ENCODE measurements around the gene NDFIP1. TPM values are rescaled to one million over a fixed set of nuclear protein-coding genes. Genes with fewer than 3 reads are reported as not detected.
"Not testable (repeated sequence)": the region's sequence is repeated elsewhere in the genome, so short reads cannot be mapped to it uniquely, and the experiment has no call there.

The NDFIP1 gene
- total and polyA plus RNA-seq, 2 of the 4 experiments (the other 2 are of a cell fraction) = 7.7 to 15.4 TPM

GRCh38 chr5:142087920-142088679, 20.5 kb upstream of the NDFIP1 start:
- no TSS peak for BruUV-seq (replicated peaks)
- in situ Hi-C loops (cut with MboI; ENCODE audit: low sequenced_read_pairs) = no loop called here
- dilution Hi-C loops (cut with HindIII; ENCODE audit: low sequenced_read_pairs, unreplicated experiment) = no loop called here

DNA sequence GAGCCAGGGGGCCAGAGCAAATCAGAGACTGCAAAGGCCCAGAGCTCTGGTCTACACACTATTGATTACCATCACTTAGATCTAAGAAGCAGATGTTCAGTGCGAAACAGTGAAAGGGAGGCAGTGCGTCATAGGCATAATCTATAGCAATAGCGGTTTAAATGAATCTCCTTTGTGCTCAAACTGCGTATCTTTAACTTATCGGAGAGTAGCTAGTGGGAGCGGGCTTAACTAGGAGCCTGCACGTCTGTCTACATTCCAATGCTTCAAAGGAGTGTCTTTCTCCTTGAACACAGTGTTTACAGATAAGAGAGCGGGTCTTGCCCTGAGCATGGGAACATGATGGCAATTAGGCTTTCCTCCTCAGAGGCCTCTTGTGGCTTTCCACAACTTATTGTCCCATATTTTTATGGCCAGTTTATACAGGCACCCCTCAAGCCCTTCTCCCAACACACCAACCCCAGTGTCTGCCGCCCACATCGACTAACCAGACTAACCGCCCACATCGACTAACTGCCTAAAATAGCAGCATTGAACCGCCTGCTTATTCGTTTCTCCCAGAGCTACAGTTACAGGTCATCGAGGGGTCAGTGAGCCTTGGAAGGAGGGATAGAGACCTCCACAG, 19.6 kb upstream of the NDFIP1 start:
- H3K23ac ChIP-seq (ENCODE audit: low read depth, low read length); intact Hi-C loops (cut with micrococcal nuclease); H3K18ac ChIP-seq (ENCODE audit: low read depth, low read length); ATAC-seq (ENCODE audit: low read depth); H3K14ac ChIP-seq (replicated peaks; ENCODE audit: low read depth, low read length); POLR2A ChIA-PET (ENCODE audit: unreplicated experiment); H3K4ac ChIP-seq (ENCODE audit: low read depth, low read length); H3K56ac ChIP-seq (ENCODE audit: extremely low read depth, insufficient read depth, low read length); H2AK5ac ChIP-seq (ENCODE audit: low read depth, low read length); H3K79me1 ChIP-seq (ENCODE audit: low read depth in 1 of 2, low read length in 2 of 2); H2AK9ac ChIP-seq (replicated peaks; ENCODE audit: low read depth, low read length, poor library complexity); CTCF ChIA-PET; H2BK120ac ChIP-seq (ENCODE audit: low read depth, low read length); DNase-seq; H4K20me1 ChIP-seq (ENCODE audit: insufficient read depth, low read length); H3K9ac ChIP-seq (ENCODE audit: low read depth, low read length); H3K4me3 ChIP-seq (ENCODE audit: insufficient read depth, low read depth, low read length); BruUV-seq (replicated peaks); H3K4me1 ChIP-seq (ENCODE audit: control insufficient read depth, insufficient read depth, low read length); H2AFZ ChIP-seq (replicated peaks; ENCODE audit: low read length, poor library complexity); H4K8ac ChIP-seq (ENCODE audit: low read depth in 2 of 2, low read length in 2 of 2); H3K9me1 ChIP-seq (ENCODE audit: insufficient read depth, low read length); H3K9me3 ChIP-seq (ENCODE audit: control insufficient read depth, insufficient read depth, low read length); H3K4me2 ChIP-seq (ENCODE audit: low read depth, low read length); in situ Hi-C loops (cut with MboI; ENCODE audit: low sequenced_read_pairs); H3K36me3 ChIP-seq (ENCODE audit: control insufficient read depth, insufficient read depth, low read length); dilution Hi-C loops (cut with HindIII; ENCODE audit: low sequenced_read_pairs, unreplicated experiment); H4K5ac ChIP-seq (ENCODE audit: low read depth, low read length); H4K91ac ChIP-seq (ENCODE audit: insufficient read depth, low read depth, low read length); H2BK5ac ChIP-seq (ENCODE audit: low read depth, low read length, poor library complexity, severe bottlenecking); H2BK20ac ChIP-seq (ENCODE audit: low read depth, low read length); H3K27ac ChIP-seq (ENCODE audit: insufficient read depth, low read length); H2BK15ac ChIP-seq (ENCODE audit: low read depth, low read length): not testable (repeated sequence)
- 49% methylated on average over 5 of the region's 15 CpGs; no CpG with 5 or more reads in 1 of the 2 experiments for WGBS, 2 experiments (ENCODE audit: extremely low coverage in 2 of 2, insufficient read length in 1 of 2)
- peaks cover 16% of the 10 kb centered on the region for H3K27me3 ChIP-seq (ENCODE audit: control insufficient read depth, insufficient read depth, low read length)

More at GRCh38 chr5:142087920-142088679, 20.5 kb upstream of the NDFIP1 start:
- H2AK5ac ChIP-seq (ENCODE audit: low read depth, low read length) = no peak overlapping the region
- no peak overlapping the region for H4K5ac ChIP-seq (ENCODE audit: low read depth, low read length)
- H3K23ac ChIP-seq (ENCODE audit: low read depth, low read length) = no peak overlapping the region
- no peak overlapping the region for H2BK5ac ChIP-seq (ENCODE audit: low read depth, low read length, poor library complexity, severe bottlenecking)
- H3K9ac ChIP-seq (ENCODE audit: low read depth, low read length) = no peak overlapping the region
- intact Hi-C loops (cut with micrococcal nuclease) = no loop called here
- no peak overlapping the region for H3K4ac ChIP-seq (ENCODE audit: low read depth, low read length)
- H3K36me3 ChIP-seq (ENCODE audit: control insufficient read depth, insufficient read depth, low read length) = no peaks in the 10 kb centered on the region
- no peaks in the 10 kb centered on the region for H3K79me1 ChIP-seq (ENCODE audit: low read depth in 1 of 2, low read length in 2 of 2)
- H2AK9ac ChIP-seq (replicated peaks; ENCODE audit: low read depth, low read length, poor library complexity) = no peak overlapping the region
- H2BK15ac ChIP-seq (ENCODE audit: low read depth, low read length) = no peak overlapping the region
- H3K27me3 ChIP-seq (ENCODE audit: control insufficient read depth, insufficient read depth, low read length) = peaks cover 16% of the 10 kb centered on the region
- H2BK20ac ChIP-seq (ENCODE audit: low read depth, low read length) = no peak overlapping the region
- POLR2A ChIA-PET (ENCODE audit: unreplicated experiment) = no interaction called here
- no peaks in the 10 kb centered on the region for H3K9me1 ChIP-seq (ENCODE audit: insufficient read depth, low read length)
- no peak overlapping the region for H3K14ac ChIP-seq (replicated peaks; ENCODE audit: low read depth, low read length)
- no peaks in the 10 kb centered on the region for H3K9me3 ChIP-seq (ENCODE audit: control insufficient read depth, insufficient read depth, low read length)
- H3K27ac ChIP-seq (ENCODE audit: insufficient read depth, low read length) = no peak overlapping the region
- no peak overlapping the region for H3K4me2 ChIP-seq (ENCODE audit: low read depth, low read length)
- H2AFZ ChIP-seq (replicated peaks; ENCODE audit: low read length, poor library complexity) = no peak overlapping the region
- DNase-seq = no peak
- H3K4me3 ChIP-seq (ENCODE audit: insufficient read depth, low read depth, low read length) = no peak overlapping the region
- 71% methylated on average over 2 of the region's 12 CpGs; no CpG with 5 or more reads in 1 of the 2 experiments for WGBS, 2 experiments (ENCODE audit: extremely low coverage in 2 of 2, insufficient read length in 1 of 2)
- H2BK120ac ChIP-seq (ENCODE audit: low read depth, low read length) = no peak overlapping the region
- no peak overlapping the region for H3K18ac ChIP-seq (ENCODE audit: low read depth, low read length)
- no peak overlapping the region for H4K91ac ChIP-seq (ENCODE audit: insufficient read depth, low read depth, low read length)
- H4K8ac ChIP-seq (ENCODE audit: low read depth in 2 of 2, low read length in 2 of 2) = no peak overlapping the region
- H4K20me1 ChIP-seq (ENCODE audit: insufficient read depth, low read length) = no peaks in the 10 kb centered on the region
- H3K4me1 ChIP-seq (ENCODE audit: control insufficient read depth, insufficient read depth, low read length) = no peaks in the 10 kb centered on the region
- ATAC-seq (ENCODE audit: low read depth) = no peak
- TF ChIP-seq MAZ (IDR thresholded peaks at IDR 0.05; ENCODE audit: borderline replicate concordance, low read depth, low read length) (no peak), RFX5 (IDR thresholded peaks at IDR 0.05; ENCODE audit: low read depth, low read length) (no peak), RAD21 (IDR thresholded peaks at IDR 0.05; ENCODE audit: low read length) (no peak)
- CTCF ChIA-PET = no interaction called here
- no peak overlapping the region for H3K56ac ChIP-seq (ENCODE audit: extremely low read depth, insufficient read depth, low read length)
